ENCODE results near the gene UMODL1.

Gene UMODL1

GRCh38 chr21:42130441-42130840 lies 59.3 kb downstream of the UMODL1 start:
- TF ChIP-seq POLR2A (IDR thresholded peaks at IDR 0.05; ENCODE audit: low read depth, low read length): no peak
- FAIRE-seq: no peak
- no peak for DNase-seq (ENCODE audit: insufficient read length, low spot score)

GRCh38 chr21:42132183-42132582 lies 61.1 kb downstream of the UMODL1 start:
- TF ChIP-seq POLR2A (IDR thresholded peaks at IDR 0.05; ENCODE audit: low read depth, low read length): no peak
- FAIRE-seq (no peak), DNase-seq (ENCODE audit: insufficient read length, low spot score) (no peak)

- DNase-seq (ENCODE audit: insufficient read length, low spot score) (no peak), FAIRE-seq (no peak)
- no peak for TF ChIP-seq POLR2A (IDR thresholded peaks at IDR 0.05; ENCODE audit: low read depth, low read length)
Measured at GRCh38 chr21:42133131-42133530, 62.0 kb downstream of the UMODL1 start.

GRCh38 chr21:42135386-42136052 lies 64.4 kb downstream of the UMODL1 start:
- DNase-seq (ENCODE audit: insufficient read length, low spot score) (no peak), FAIRE-seq (no peak)
- no peak for TF ChIP-seq POLR2A (IDR thresholded peaks at IDR 0.05; ENCODE audit: low read depth, low read length)

- no peak for DNase-seq (ENCODE audit: insufficient read length, low spot score)
- no peak for FAIRE-seq
- TF ChIP-seq POLR2A (IDR thresholded peaks at IDR 0.05; ENCODE audit: low read depth, low read length): no peak
Measured at GRCh38 chr21:42137191-42137904, 66.2 kb downstream of the UMODL1 start.

GRCh38 chr21:42140196-42140934 lies 69.2 kb downstream of the UMODL1 start:
- FAIRE-seq (no peak), DNase-seq (ENCODE audit: insufficient read length, low spot score) (no peak)
- no peak for TF ChIP-seq POLR2A (IDR thresholded peaks at IDR 0.05; ENCODE audit: low read depth, low read length)

- no peak for TF ChIP-seq POLR2A (IDR thresholded peaks at IDR 0.05; ENCODE audit: low read depth, low read length)
- DNase-seq (ENCODE audit: insufficient read length, low spot score): no peak
- no peak for FAIRE-seq
Measured at GRCh38 chr21:42141643-42142042, 70.5 kb downstream of the UMODL1 start.

GRCh38 chr21:42142141-42142540 lies 71.0 kb downstream of the UMODL1 start:
- FAIRE-seq (no peak), DNase-seq (ENCODE audit: insufficient read length, low spot score) (no peak)
- no peak for TF ChIP-seq POLR2A (IDR thresholded peaks at IDR 0.05; ENCODE audit: low read depth, low read length)

GRCh38 chr21:42142627-42143026 lies 71.5 kb downstream of the UMODL1 start:
- DNase-seq (ENCODE audit: insufficient read length, low spot score) (no peak), FAIRE-seq (no peak)
- TF ChIP-seq POLR2A (IDR thresholded peaks at IDR 0.05; ENCODE audit: low read depth, low read length): no peak

GRCh38 chr21:42143111-42143510 lies 72.0 kb downstream of the UMODL1 start:
- TF ChIP-seq POLR2A (IDR thresholded peaks at IDR 0.05; ENCODE audit: low read depth, low read length): no peak
- FAIRE-seq (no peak), DNase-seq (ENCODE audit: insufficient read length, low spot score) (no peak)

- TF ChIP-seq POLR2A (IDR thresholded peaks at IDR 0.05; ENCODE audit: low read depth, low read length): no peak
- FAIRE-seq (no peak), DNase-seq (ENCODE audit: insufficient read length, low spot score) (no peak)
Measured at GRCh38 chr21:42144221-42144620, 73.1 kb downstream of the UMODL1 start.

- no peak for TF ChIP-seq POLR2A (IDR thresholded peaks at IDR 0.05; ENCODE audit: low read depth, low read length)
- DNase-seq (ENCODE audit: insufficient read length, low spot score) (no peak), FAIRE-seq (no peak)
Measured at GRCh38 chr21:42144679-42145568, 73.8 kb downstream of the UMODL1 start.

- no peak for FAIRE-seq
- peak; percentile 87 for DNase-seq (ENCODE audit: insufficient read length, low spot score)
- no peak for TF ChIP-seq POLR2A (IDR thresholded peaks at IDR 0.05; ENCODE audit: low read depth, low read length)
Measured at GRCh38 chr21:42145569-42146272, 74.6 kb downstream of the UMODL1 start.

Data from H54 (cell line).